HG02884 (cell line): ENCODE results near the gene ATF3.

ENCODE experiments used
- ATAC-seq: cut with Tn5 transposase; IDR thresholded peaks from one replicate; pipeline ENCODE4 v1.9.1; 2021; ENCODE audit warnings: mild to moderate bottlenecking, moderate library complexity; ENCODE audit not compliant: unreplicated experiment

ATF3 gene

GRCh38 chr1:212608392-212608958 is at the start of gene ATF3:
Gene ATF3, plus strand, starts transcription at chr1:212608761. Its CDS starts 6,261 bp downstream, at chr1:212615022.
- ATAC-seq = peak; percentile 70

GRCh38 chr1:212559929-212560328 is 48.6 kb upstream of the ATF3 start:
- no peak for ATAC-seq

- no peak for ATAC-seq
Measured at GRCh38 chr1:212560933-212561460, 47.6 kb upstream of the ATF3 start.

- ATAC-seq = no peak
Measured at GRCh38 chr1:212561501-212561931, 47.0 kb upstream of the ATF3 start.

- ATAC-seq = no peak
Measured at GRCh38 chr1:212562771-212563170, 45.8 kb upstream of the ATF3 start.

- no peak for ATAC-seq
Measured at GRCh38 chr1:212565079-212565478, 43.5 kb upstream of the ATF3 start.

GRCh38 chr1:212565571-212566305 is 42.8 kb upstream of the ATF3 start:
- ATAC-seq = no peak

- ATAC-seq = peak; percentile 99
Measured at GRCh38 chr1:212566522-212567479, 41.8 kb upstream of the ATF3 start.

GRCh38 chr1:212567638-212568037 is 40.9 kb upstream of the ATF3 start:
- no peak for ATAC-seq

- ATAC-seq = no peak
Measured at GRCh38 chr1:212568978-212569537, 39.5 kb upstream of the ATF3 start.

- ATAC-seq = no peak
Measured at GRCh38 chr1:212574732-212575131, 33.8 kb upstream of the ATF3 start.

GRCh38 chr1:212575333-212575732 is 33.2 kb upstream of the ATF3 start:
- no peak for ATAC-seq

GRCh38 chr1:212578041-212578440 is 30.5 kb upstream of the ATF3 start:
- no peak for ATAC-seq

- ATAC-seq = no peak
Measured at GRCh38 chr1:212581034-212581433, 27.5 kb upstream of the ATF3 start.

- no peak for ATAC-seq
Measured at GRCh38 chr1:212582291-212582690, 26.3 kb upstream of the ATF3 start.

- ATAC-seq = no peak
Measured at GRCh38 chr1:212582808-212583615, 25.5 kb upstream of the ATF3 start.

- no peak for ATAC-seq
Measured at GRCh38 chr1:212583643-212584042, 24.9 kb upstream of the ATF3 start.

GRCh38 chr1:212584092-212584886 is 24.3 kb upstream of the ATF3 start:
- ATAC-seq = no peak

GRCh38 chr1:212585210-212585609 is 23.4 kb upstream of the ATF3 start:
- no peak for ATAC-seq
